Mesenchymal stem cell (in vitro differentiated cells and primary cell): ENCODE results near the gene PSMG4.

Experiments
- DNase-seq: peaks from one replicate; pipeline ENCODE4 v3.0.0-alpha.2; 2013
- H2AFZ ChIP-seq: one replicate; pipeline ENCODE4 v1.6.1; 2013; ENCODE audit warnings: low read depth, mild to moderate bottlenecking, control low read depth, inconsistent platforms, low read length, moderate library complexity
- H2AK5ac ChIP-seq: 2 replicates; pipeline ENCODE4 v1.6.1; 2013; ENCODE audit warnings: low read length, moderate library complexity, mild to moderate bottlenecking, inconsistent platforms; ENCODE audit not compliant: severe bottlenecking
- H2BK120ac ChIP-seq: one replicate; pipeline ENCODE4 v1.6.1; 2013; ENCODE audit warnings: low read depth, mild to moderate bottlenecking, inconsistent platforms, low read length, moderate library complexity
- H2BK12ac ChIP-seq, 2 experiments: one replicate each; pipeline ENCODE4 v1.6.1; 2013; ENCODE audit warnings: inconsistent platforms in 2 of 2, low read length in 2 of 2, mild to moderate bottlenecking in 2 of 2, moderate library complexity in 2 of 2, control low read depth in 1 of 2
- H2BK15ac ChIP-seq: one replicate; pipeline ENCODE4 v1.6.1; 2013; ENCODE audit warnings: mild to moderate bottlenecking, low read depth, inconsistent platforms; ENCODE audit not compliant: poor library complexity, severe bottlenecking
- H2BK5ac ChIP-seq: 2 replicates; pipeline ENCODE4 v1.6.1; 2013; ENCODE audit warnings: low read depth, mild to moderate bottlenecking, low read length, control low read depth, inconsistent platforms; ENCODE audit not compliant: poor library complexity, severe bottlenecking
- H3K14ac ChIP-seq, 2 experiments: one replicate each; pipeline ENCODE4 v1.6.1; 2013; ENCODE audit warnings: inconsistent platforms in 2 of 2, low read length in 2 of 2, control low read depth in 1 of 2, mild to moderate bottlenecking in 1 of 2, moderate library complexity in 1 of 2
- H3K18ac ChIP-seq, 2 experiments: one replicate each; pipeline ENCODE4 v1.6.1; 2013; ENCODE audit warnings: inconsistent platforms in 2 of 2, low read length in 2 of 2, control low read depth in 1 of 2, low read depth in 1 of 2, mild to moderate bottlenecking in 1 of 2
- H3K23ac ChIP-seq, 2 experiments: one replicate each; pipeline ENCODE4 v1.6.1; 2013; ENCODE audit warnings: inconsistent platforms in 2 of 2, low read length in 2 of 2, mild to moderate bottlenecking in 2 of 2, moderate library complexity in 2 of 2, control low read depth in 1 of 2
- H3K27ac ChIP-seq: 2 replicates; pipeline ENCODE4 v1.5.1; 2013; ENCODE audit warnings: mild to moderate bottlenecking, moderate library complexity, low read length, control low read depth, inconsistent platforms; ENCODE audit not compliant: poor library complexity, severe bottlenecking
- H3K27me3 ChIP-seq, 2 experiments: 2 replicates each; pipeline versions ENCODE4 v1.6.1 to v1.7.0; 2013; ENCODE audit warnings: low read length in 2 of 2, mild to moderate bottlenecking in 2 of 2, moderate library complexity in 2 of 2, control low read depth in 1 of 2, inconsistent platforms in 1 of 2; ENCODE audit not compliant: control insufficient read depth in 1 of 2, insufficient read depth in 1 of 2
- H3K36me3 ChIP-seq, 2 experiments: 2 replicates each; pipeline versions ENCODE4 v1.6.1 to v1.7.0; 2013; ENCODE audit warnings: low read length in 2 of 2, control low read depth in 1 of 2, inconsistent platforms in 1 of 2, low read depth in 1 of 2, mild to moderate bottlenecking in 1 of 2; ENCODE audit not compliant: insufficient read depth in 2 of 2, control insufficient read depth in 1 of 2
- H3K4ac ChIP-seq, 2 experiments: one replicate each; pipeline ENCODE4 v1.6.1; 2013; ENCODE audit warnings: inconsistent platforms in 2 of 2, low read length in 2 of 2, mild to moderate bottlenecking in 2 of 2, moderate library complexity in 2 of 2, control low read depth in 1 of 2, low read depth in 1 of 2
- H3K4me1 ChIP-seq: 2 replicates; pipeline ENCODE4 v1.6.1; 2013; ENCODE audit warnings: low read depth, low read length, control low read depth; ENCODE audit not compliant: control insufficient read depth, insufficient read depth
- H3K4me2 ChIP-seq: 2 replicates; pipeline ENCODE4 v1.6.1; 2013; ENCODE audit warnings: low read length, mild to moderate bottlenecking, inconsistent platforms; ENCODE audit not compliant: poor library complexity, severe bottlenecking
- H3K4me3 ChIP-seq, 2 experiments: 2 replicates each; pipeline versions ENCODE4 v1.5.1 to v1.7.0; 2013; ENCODE audit warnings: low read length in 2 of 2, mild to moderate bottlenecking in 2 of 2, control low read depth in 1 of 2, low read depth in 1 of 2; ENCODE audit not compliant: insufficient read depth in 1 of 2
- H3K79me1 ChIP-seq: replicated peaks from 2 replicates; pipeline ENCODE4 v1.6.1; 2013; ENCODE audit warnings: mild to moderate bottlenecking, control low read depth, low read length, inconsistent platforms; ENCODE audit not compliant: poor library complexity, severe bottlenecking
- H3K9ac ChIP-seq: 2 replicates; pipeline ENCODE4 v1.7.0; 2013; ENCODE audit warnings: mild to moderate bottlenecking, low read length, moderate library complexity
- H3K9me3 ChIP-seq: 2 replicates; pipeline ENCODE4 v1.7.0; 2013; ENCODE audit warnings: mild to moderate bottlenecking, low read length; ENCODE audit not compliant: control insufficient read depth
- H4K8ac ChIP-seq: one replicate; pipeline ENCODE4 v1.6.1; 2013; ENCODE audit warnings: inconsistent platforms, mild to moderate bottlenecking, low read length, moderate library complexity
- H4K91ac ChIP-seq: one replicate; pipeline ENCODE4 v1.6.1; 2013; ENCODE audit warnings: mild to moderate bottlenecking, low read length, inconsistent platforms
- WGBS: methylation state at CpG from one replicate; pipeline ENCODE4 v1.1.7; 2013; ENCODE audit warnings: mixed read lengths; 5-methylcytosine and 5-hydroxymethylcytosine counted together

PSMG4 gene

DNA sequence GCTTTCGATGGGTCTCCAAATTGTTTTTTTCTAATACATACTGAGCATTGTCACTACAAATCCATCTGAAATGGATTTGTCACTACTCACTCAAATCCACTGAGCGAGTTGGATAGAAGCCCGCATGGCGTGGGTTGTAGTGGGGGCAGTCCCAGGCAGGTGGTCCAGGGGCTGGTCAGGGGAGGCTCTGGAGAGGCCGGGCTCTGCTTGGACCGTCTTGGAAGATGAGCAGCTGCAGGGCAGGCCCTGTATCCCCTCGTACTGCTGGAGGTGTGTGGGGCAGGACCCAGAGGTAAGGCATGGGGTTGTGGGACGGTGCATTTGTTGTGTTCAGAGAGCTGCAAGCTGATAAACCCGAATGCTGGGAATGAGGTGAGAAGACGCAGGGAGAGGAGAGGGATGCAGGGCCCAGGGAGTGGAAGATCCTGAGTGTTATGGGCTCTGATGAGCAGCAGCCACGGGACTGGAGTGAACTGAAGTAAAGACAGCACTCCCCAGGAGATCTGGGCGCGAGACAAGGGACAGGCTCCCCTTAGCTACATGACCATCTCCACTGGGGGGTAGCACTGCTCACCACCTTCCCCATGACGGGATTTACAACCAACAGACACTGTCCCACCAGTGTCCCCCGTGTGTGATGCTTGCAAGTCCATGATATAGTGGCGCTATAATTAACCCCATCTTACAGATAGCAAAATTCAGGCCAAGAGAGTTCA lies 45.9 kb downstream of the PSMG4 start:
- DNase-seq, result no peak
- Histone ChIP-seq H4K91ac (no peak overlapping the region), H3K27ac (no peak overlapping the region), H3K4ac (no peak overlapping the region), H4K8ac (no peak overlapping the region), H3K4me1 (peaks cover 2% of the 10 kb centered on the region), H3K9me3 (no peaks in the 10 kb centered on the region), H3K18ac (no peak overlapping the region), H3K4me3 (no peak overlapping the region), H3K14ac (no peak overlapping the region), H2BK5ac (peak overlapping the region; percentile 2), H3K36me3 (peaks cover 0 to 56% of the 10 kb centered on the region in 2 experiments), H3K27me3 (peaks cover 0 to 8% of the 10 kb centered on the region in 2 experiments), H3K23ac (no peak overlapping the region), H2BK15ac (no peak overlapping the region), H3K9ac (no peak overlapping the region), H2BK12ac (no peak overlapping the region), H2AFZ (no peak overlapping the region), H3K79me1 (no peaks in the 10 kb centered on the region), H3K4me2 (no peak overlapping the region), H2AK5ac (no peak overlapping the region), H2BK120ac (no peak overlapping the region)
- WGBS, result 81% methylated on average over 15 of the region's 16 CpGs

DNA sequence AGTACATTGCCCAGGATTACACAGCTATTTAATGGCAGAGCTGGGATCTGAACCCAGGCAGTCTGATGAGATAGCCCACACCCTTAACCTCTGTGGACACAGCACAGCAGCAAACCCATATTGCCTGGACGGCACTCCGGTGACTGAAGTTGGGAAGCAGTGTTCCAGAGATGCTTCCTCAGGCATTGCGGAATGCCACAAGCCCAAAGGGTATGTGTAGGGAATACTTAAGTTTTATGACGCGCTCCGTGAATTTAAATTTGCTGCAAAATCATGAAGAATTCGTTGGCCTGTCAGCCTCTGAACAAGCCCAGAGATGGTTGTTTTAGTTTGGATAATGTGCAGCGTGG lies 46.4 kb downstream of the PSMG4 start:
- H4K91ac ChIP-seq, result no peak overlapping the region
- no peaks in the 10 kb centered on the region for H3K9me3 ChIP-seq
- H3K4me1 ChIP-seq, result peaks cover 2% of the 10 kb centered on the region
- H4K8ac ChIP-seq, result no peak overlapping the region
- H2BK120ac ChIP-seq, result no peak overlapping the region
- H3K36me3 ChIP-seq, result peaks cover 0 to 56% of the 10 kb centered on the region in 2 experiments
- H3K79me1 ChIP-seq, result no peaks in the 10 kb centered on the region
- H3K4me2 ChIP-seq, result no peak overlapping the region
- no peak overlapping the region for H2AFZ ChIP-seq
- no peak overlapping the region for H2BK12ac ChIP-seq
- WGBS, result 91% methylated on average over 8 of the region's 8 CpGs
- H3K4ac ChIP-seq, result no peak overlapping the region
- no peak overlapping the region for H2BK15ac ChIP-seq
- no peak overlapping the region for H3K27ac ChIP-seq
- DNase-seq, result no peak
- H3K9ac ChIP-seq, result no peak overlapping the region
- no peak overlapping the region for H2BK5ac ChIP-seq
- H3K4me3 ChIP-seq, result no peak overlapping the region
- H3K14ac ChIP-seq, result no peak overlapping the region
- peaks cover 0 to 8% of the 10 kb centered on the region in 2 experiments for H3K27me3 ChIP-seq
- no peak overlapping the region for H2AK5ac ChIP-seq
- no peak overlapping the region for H3K23ac ChIP-seq
- no peak overlapping the region for H3K18ac ChIP-seq

DNA sequence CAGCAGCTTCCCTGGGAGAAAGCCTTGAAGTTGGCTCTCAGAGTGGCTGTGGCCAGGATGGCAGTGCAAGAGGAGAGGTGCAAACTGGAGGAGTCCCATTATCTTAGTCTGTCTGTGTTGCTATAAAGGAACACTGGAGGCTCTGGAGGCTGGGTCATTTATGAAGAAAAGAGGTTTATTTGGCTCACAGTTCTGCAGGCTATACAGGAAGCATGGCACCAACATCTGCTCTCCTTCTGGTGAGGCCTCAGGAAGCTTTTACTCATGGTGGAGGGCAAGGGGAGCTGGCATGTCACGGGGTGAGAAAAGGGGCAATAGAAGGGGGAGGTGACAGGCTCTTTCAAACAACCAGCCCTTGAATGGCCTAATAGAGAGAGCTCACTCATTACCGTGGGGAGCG lies 47.1 kb downstream of the PSMG4 start:
- peaks cover 2% of the 10 kb centered on the region for H3K4me1 ChIP-seq
- no peak overlapping the region for H2AFZ ChIP-seq
- H3K27ac ChIP-seq, result no peak overlapping the region
- H2BK120ac ChIP-seq, result no peak overlapping the region
- no peak overlapping the region for H2BK12ac ChIP-seq
- DNase-seq, result no peak
- H4K91ac ChIP-seq, result no peak overlapping the region
- H3K36me3 ChIP-seq, result peaks cover 0 to 51% of the 10 kb centered on the region in 2 experiments
- H2BK15ac ChIP-seq, result no peak overlapping the region
- no peaks in the 10 kb centered on the region for H3K79me1 ChIP-seq
- H3K27me3 ChIP-seq, result peaks cover 0 to 10% of the 10 kb centered on the region in 2 experiments
- no peak overlapping the region for H2AK5ac ChIP-seq
- H3K9me3 ChIP-seq, result no peaks in the 10 kb centered on the region
- no peak overlapping the region for H3K4me3 ChIP-seq
- no peak overlapping the region for H3K9ac ChIP-seq
- no peak overlapping the region for H3K4me2 ChIP-seq
- WGBS, result 100% methylated on average over 1 of the region's 3 CpGs
- H4K8ac ChIP-seq, result no peak overlapping the region
- H2BK5ac ChIP-seq, result no peak overlapping the region
- no peak overlapping the region for H3K23ac ChIP-seq
- H3K14ac ChIP-seq, result no peak overlapping the region
- H3K18ac ChIP-seq, result no peak overlapping the region
- H3K4ac ChIP-seq, result no peak overlapping the region

DNA sequence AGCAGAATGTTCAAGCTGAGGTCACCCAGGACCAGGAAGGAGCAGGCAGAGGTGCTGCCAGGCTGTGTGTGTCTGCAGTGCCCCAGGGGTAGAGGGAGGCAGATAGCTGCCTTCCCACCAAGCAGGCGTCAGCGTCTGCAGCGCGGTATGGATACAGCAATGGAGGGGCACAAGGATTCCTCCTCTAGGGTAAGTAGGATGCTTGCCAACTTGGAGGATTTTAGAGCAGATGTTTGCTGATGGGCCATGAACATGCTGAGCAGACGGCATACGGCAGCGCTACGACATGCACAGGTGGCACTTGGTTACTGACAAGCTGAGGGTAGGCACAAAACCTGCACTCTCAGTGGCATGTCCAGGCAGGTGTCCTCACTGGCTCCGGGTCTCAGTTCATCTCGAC lies 48.1 kb downstream of the PSMG4 start:
- 97% methylated on average over 10 of the region's 10 CpGs for WGBS

More for the DNA sequence above, 48.1 kb downstream of the PSMG4 start:
- Histone ChIP-seq H2BK5ac (no peak overlapping the region), H2AFZ (no peak overlapping the region), H2BK120ac (no peak overlapping the region), H3K79me1 (no peaks in the 10 kb centered on the region), H4K8ac (no peak overlapping the region), H2BK15ac (no peak overlapping the region), H3K14ac (peak overlapping the region in 1 of 2 experiments; percentile 4), H2AK5ac (no peak overlapping the region), H3K4me1 (peaks cover 2% of the 10 kb centered on the region), H3K36me3 (peaks cover 0 to 51% of the 10 kb centered on the region in 2 experiments), H4K91ac (no peak overlapping the region), H3K9me3 (no peaks in the 10 kb centered on the region), H3K9ac (no peak overlapping the region), H2BK12ac (no peak overlapping the region), H3K4ac (no peak overlapping the region), H3K4me2 (no peak overlapping the region), H3K23ac (no peak overlapping the region), H3K27ac (no peak overlapping the region), H3K18ac (no peak overlapping the region), H3K4me3 (no peak overlapping the region), H3K27me3 (peaks cover 0 to 13% of the 10 kb centered on the region in 2 experiments)
- DNase-seq, result no peak
